ENCODE data around the gene PDCD7.

GRCh38 chr15:65079580-65079979 lies 54.0 kb downstream of the PDCD7 start:
- TF ChIP-seq CTCF (IDR thresholded peaks at IDR 0.05 in 2 of 3, conservative IDR thresholded peaks at IDR 0.05 in 1 of 3; ENCODE audit: borderline replicate concordance in 1 of 3, insufficient read depth in 1 of 3, low read depth in 2 of 3, low read length in 2 of 3) (no peak), POLR2AphosphoS5 (IDR thresholded peaks at IDR 0.05; ENCODE audit: low read depth, low read length) (no peak), RAD21 (IDR thresholded peaks at IDR 0.05; ENCODE audit: low read depth) (no peak), SRF (IDR thresholded peaks at IDR 0.05; ENCODE audit: low read depth) (no peak), POLR2A (IDR thresholded peaks at IDR 0.05; ENCODE audit: borderline replicate concordance, extremely low read depth, insufficient read depth, insufficient read length) (no peak), MAX (IDR thresholded peaks at IDR 0.05) (no peak), EZH2 (IDR thresholded peaks at IDR 0.05) (no peak), EZH2phosphoT487 (IDR thresholded peaks at IDR 0.05; ENCODE audit: borderline replicate concordance) (no peak)
